Natural killer cell (primary cell): ENCODE results near the gene LRRC3B. TPM values are rescaled to one million over a fixed set of nuclear protein-coding genes. Genes with fewer than 3 reads are reported as not detected.
"Not testable (repeated sequence)": the region's sequence is repeated elsewhere in the genome, so short reads cannot be mapped to it uniquely, and the experiment has no call there.

Experiments used
- ATAC-seq, 3 donors: fragments of 150-1000 bp in 2 of 3; fragments of 200-7000 bp in 1 of 3; cut with Tn5 transposase; 1 replicate in 1 of 3; 2 replicates in 2 of 3; pipeline ENCODE4 v1.10.0; 2021; ENCODE audit warnings: mild to moderate bottlenecking in 2 of 3, moderate library complexity in 2 of 3
- DNase-seq, 2 donors: peaks; one replicate each; pipeline versions ENCODE4 v3.0.0 to v3.0.0-alpha.2; 2013 to 2021; ENCODE audit warnings: mixed read lengths in 1 of 2
- H3K27ac ChIP-seq: one replicate; pipeline ENCODE4 v1.5.1; 2013; ENCODE audit warnings: mild to moderate bottlenecking, low read length
- H3K27me3 ChIP-seq: one replicate; pipeline ENCODE4 v1.6.1; 2013; ENCODE audit warnings: low read length; ENCODE audit not compliant: control insufficient read depth, insufficient read depth
- H3K36me3 ChIP-seq: one replicate; pipeline ENCODE4 v1.6.1; 2013; ENCODE audit warnings: low read length; ENCODE audit not compliant: control insufficient read depth, insufficient read depth
- H3K4me1 ChIP-seq: one replicate; pipeline ENCODE4 v1.6.1; 2013; ENCODE audit warnings: low read length; ENCODE audit not compliant: control insufficient read depth, insufficient read depth
- H3K4me3 ChIP-seq: one replicate; pipeline ENCODE4 v1.5.1; 2013; ENCODE audit warnings: low read length
- H3K9me3 ChIP-seq: one replicate; pipeline ENCODE4 v1.6.1; 2013; ENCODE audit warnings: low read length; ENCODE audit not compliant: control insufficient read depth, insufficient read depth
- H3K27ac Mint-ChIP-seq, 2 donors: one replicate each; pipeline ENCODE4 v1.8.0; 2022; ENCODE audit warnings: mild to moderate bottlenecking in 2 of 2, mixed read lengths in 2 of 2, moderate library complexity in 1 of 2
- H3K27me3 Mint-ChIP-seq, 2 donors: one replicate each; pipeline ENCODE4 v1.8.0; 2022; ENCODE audit warnings: low read depth in 2 of 2, mixed read lengths in 2 of 2
- H3K36me3 Mint-ChIP-seq: one replicate; pipeline ENCODE4 v1.8.0; 2022; ENCODE audit warnings: mixed read lengths
- H3K4me1 Mint-ChIP-seq, 2 donors: one replicate each; pipeline ENCODE4 v1.8.0; 2022; ENCODE audit warnings: mixed read lengths in 2 of 2
- H3K4me3 Mint-ChIP-seq: one replicate; pipeline ENCODE4 v1.8.0; 2022; ENCODE audit warnings: mild to moderate bottlenecking, moderate library complexity, mixed read lengths
- H3K9me3 Mint-ChIP-seq, 2 donors: one replicate each; pipeline ENCODE4 v1.8.0; 2022; ENCODE audit warnings: mixed read lengths in 2 of 2
- CTCF ChIP-seq: fragments of 200-600 bp; IDR thresholded peaks from one replicate; pipeline ENCODE4 v1.8.0; 2022; ENCODE audit warnings: antibody characterized with exemption
- WGBS: methylation state at CpG from one replicate; pipeline ENCODE4 v1.1.7; 2013; ENCODE audit warnings: missing lambda C conversion rate; ENCODE audit not compliant: insufficient coverage; 5-methylcytosine and 5-hydroxymethylcytosine counted together
- intact Hi-C: fragments of 100-400 bp; cut with micrococcal nuclease; formaldehyde crosslinking; loops from one replicate; pipeline ENCODE4 v1.14.2; 2022
- total RNA-seq, 4 donors: library from RNA; stranded (reverse); fragments of 120-200 nt in 1 of 4; gene quantifications; one replicate each; pipeline versions ENCODE4 v1.2.3 to v1.2.4, GENCODE V29; 2013 to 2022

LRRC3B gene
- total RNA-seq, 3 donors from 2014 or later (not counting 1 experiment from before 2014, with no cell fraction given), result not detected

GRCh38 chr3:26591926-26592325 lies 30.6 kb upstream of the LRRC3B start:
- no peaks in the 10 kb centered on the region for H3K27me3 ChIP-seq
- H3K4me1 ChIP-seq, result no peaks in the 10 kb centered on the region
- TF ChIP-seq CTCF, result no peak
- H3K4me3 Mint-ChIP-seq, result no peak overlapping the region
- no peak overlapping the region for H3K27ac ChIP-seq
- 80% methylated on average over 3 of the region's 3 CpGs for WGBS
- no peaks in the 10 kb centered on the region for H3K4me1 Mint-ChIP-seq
- H3K9me3 Mint-ChIP-seq, result peaks cover 12 to 15% of the 10 kb centered on the region in 2 donors
- H3K27ac Mint-ChIP-seq, result no peak overlapping the region
- no peaks in the 10 kb centered on the region for H3K36me3 ChIP-seq
- no peak for DNase-seq
- H3K9me3 ChIP-seq, result no peaks in the 10 kb centered on the region
- intact Hi-C loops, result no loop called here
- no peak for ATAC-seq
- no peaks in the 10 kb centered on the region for H3K36me3 Mint-ChIP-seq
- H3K27me3 Mint-ChIP-seq, result no peaks in the 10 kb centered on the region
- no peak overlapping the region for H3K4me3 ChIP-seq

GRCh38 chr3:26592451-26592850 lies 30.1 kb upstream of the LRRC3B start:
- ATAC-seq, result no peak
- WGBS, result 83% methylated on average over 4 of the region's 4 CpGs
- H3K9me3 Mint-ChIP-seq, result peaks cover 12 to 15% of the 10 kb centered on the region in 2 donors
- DNase-seq, result no peak
- Histone ChIP-seq H3K27me3 (no peaks in the 10 kb centered on the region), H3K4me3 (no peak overlapping the region), H3K36me3 (no peaks in the 10 kb centered on the region), H3K4me1 (no peaks in the 10 kb centered on the region), H3K27ac (no peak overlapping the region), H3K9me3 (no peaks in the 10 kb centered on the region)
- H3K27ac Mint-ChIP-seq, result no peak overlapping the region
- intact Hi-C loops, result no loop called here
- no peak for TF ChIP-seq CTCF
- no peaks in the 10 kb centered on the region for H3K4me1 Mint-ChIP-seq
- no peaks in the 10 kb centered on the region for H3K36me3 Mint-ChIP-seq
- H3K27me3 Mint-ChIP-seq, result no peaks in the 10 kb centered on the region
- H3K4me3 Mint-ChIP-seq, result no peak overlapping the region

- TF ChIP-seq CTCF, result no peak
- no peaks in the 10 kb centered on the region for H3K9me3 ChIP-seq
- H3K4me3 ChIP-seq, result no peak overlapping the region
- Mint-ChIP-seq H3K4me3 (no peak overlapping the region), H3K9me3 (peaks cover 11 to 21% of the 10 kb centered on the region in 2 donors), H3K36me3 (no peaks in the 10 kb centered on the region), H3K27me3 (no peaks in the 10 kb centered on the region), H3K4me1 (no peaks in the 10 kb centered on the region), H3K27ac (no peak overlapping the region)
- H3K36me3 ChIP-seq, result no peaks in the 10 kb centered on the region
- 14% methylated on average over 3 of the region's 3 CpGs for WGBS
- intact Hi-C loops, result no loop called here
- no peak overlapping the region for H3K27ac ChIP-seq
- no peak for ATAC-seq
- DNase-seq, result no peak
- no peaks in the 10 kb centered on the region for H3K4me1 ChIP-seq
- H3K27me3 ChIP-seq, result no peaks in the 10 kb centered on the region
Measured at GRCh38 chr3:26596335-26596734, 26.2 kb upstream of the LRRC3B start.

- peaks cover 17% of the 10 kb centered on the region in 2 donors for H3K9me3 Mint-ChIP-seq
- DNase-seq, result not testable (repeated sequence)
Measured at GRCh38 chr3:26603311-26603710, 19.3 kb upstream of the LRRC3B start.

GRCh38 chr3:26603771-26604170 lies 18.8 kb upstream of the LRRC3B start:
- peaks cover 17% of the 10 kb centered on the region in 2 donors for H3K9me3 Mint-ChIP-seq
- H3K27me3 ChIP-seq, intact Hi-C loops, H3K27ac Mint-ChIP-seq, H3K4me1 Mint-ChIP-seq, H3K36me3 ChIP-seq, H3K36me3 Mint-ChIP-seq, H3K27me3 Mint-ChIP-seq, H3K4me3 ChIP-seq, H3K9me3 ChIP-seq, H3K27ac ChIP-seq, H3K4me1 ChIP-seq, ATAC-seq, H3K4me3 Mint-ChIP-seq, DNase-seq: not testable (repeated sequence)
- WGBS, result 32% methylated on average over 3 of the region's 3 CpGs

More at GRCh38 chr3:26603311-26603710, 19.3 kb upstream of the LRRC3B start:
- H3K4me3 Mint-ChIP-seq, H3K27ac Mint-ChIP-seq, H3K4me3 ChIP-seq, ATAC-seq, H3K4me1 Mint-ChIP-seq, H3K27me3 Mint-ChIP-seq, H3K4me1 ChIP-seq, H3K9me3 ChIP-seq, H3K27ac ChIP-seq, H3K27me3 ChIP-seq, intact Hi-C loops, H3K36me3 Mint-ChIP-seq, H3K36me3 ChIP-seq: not testable (repeated sequence)
- 100% methylated on average over 1 of the region's 1 CpG for WGBS
